GM21360 (cell line): ENCODE data around the gene VWA1.
"Not testable (repeated sequence)": the region's sequence is repeated elsewhere in the genome, so short reads cannot be mapped to it uniquely, and the experiment has no call there.

Experiments
- ATAC-seq: cut with Tn5 transposase; IDR thresholded peaks from one replicate; pipeline ENCODE4 v1.9.1; 2021; ENCODE audit warnings: mild to moderate bottlenecking, moderate library complexity; ENCODE audit not compliant: unreplicated experiment

VWA1 gene

GRCh38 chr1:1422465-1423244, 12.8 kb upstream of the VWA1 start:
- ATAC-seq: no peak

- ATAC-seq: no peak
Observed at GRCh38 chr1:1423245-1423597, 12.3 kb upstream of the VWA1 start.

GRCh38 chr1:1424707-1425106, 10.8 kb upstream of the VWA1 start:
- ATAC-seq: no peak

- ATAC-seq: no peak
Observed at GRCh38 chr1:1425426-1425752, 10.1 kb upstream of the VWA1 start.

- no peak for ATAC-seq
Observed at GRCh38 chr1:1425753-1426495, 9.6 kb upstream of the VWA1 start.

GRCh38 chr1:1426496-1427105, 8.9 kb upstream of the VWA1 start:
- ATAC-seq: no peak

- ATAC-seq: no peak
Observed at GRCh38 chr1:1427106-1427819, 8.2 kb upstream of the VWA1 start.

- ATAC-seq: no peak
Observed at GRCh38 chr1:1427820-1428148, 7.7 kb upstream of the VWA1 start.

GRCh38 chr1:1428174-1428573, 7.3 kb upstream of the VWA1 start:
- no peak for ATAC-seq

- not testable (repeated sequence) for ATAC-seq
Observed at GRCh38 chr1:1428967-1429366, 6.5 kb upstream of the VWA1 start.

- no peak for ATAC-seq
Observed at GRCh38 chr1:1429671-1430073, 5.8 kb upstream of the VWA1 start.

- ATAC-seq: no peak
Observed at GRCh38 chr1:1430114-1430982, 5.1 kb upstream of the VWA1 start.

GRCh38 chr1:1430992-1431844, 4.3 kb upstream of the VWA1 start:
- no peak for ATAC-seq

GRCh38 chr1:1431845-1432273, 3.6 kb upstream of the VWA1 start:
- no peak for ATAC-seq

GRCh38 chr1:1432274-1432950, 3.1 kb upstream of the VWA1 start:
- no peak for ATAC-seq

GRCh38 chr1:1432951-1433803, 2.3 kb upstream of the VWA1 start:
- ATAC-seq: no peak

- no peak for ATAC-seq
Observed at GRCh38 chr1:1433804-1434130, 1.7 kb upstream of the VWA1 start.

- ATAC-seq: no peak
Observed at GRCh38 chr1:1434131-1434823, 1.2 kb upstream of the VWA1 start.
